Measurements from ENCODE around the gene GAPVD1. TPM values are rescaled to one million over a fixed set of nuclear protein-coding genes. Genes with fewer than 3 reads are reported as not detected.
A peak's percentile ranks its signal among the peaks of the same experiment; 100 is the strongest.

The GAPVD1 gene
- total RNA-seq, 1 donor: 88.9 TPM

- no peak overlapping the region for H3K4me3 ChIP-seq (ENCODE audit: low read depth, low read length)
- TF ChIP-seq CTCF (IDR thresholded peaks at IDR 0.05; ENCODE audit: insufficient read depth, low read depth, low read length): no peak
- DNase-seq (ENCODE audit: low read depth): no peak
These were observed 111.0 kb downstream of the GAPVD1 start for GRCh38 chr9:125372441-125373226.

GRCh38 chr9:125374443-125375309 is 113.0 kb downstream of the GAPVD1 start:
- peak overlapping the region; percentile 48 for H3K4me3 ChIP-seq (ENCODE audit: low read depth, low read length)
- peak; percentile 82 for TF ChIP-seq CTCF (IDR thresholded peaks at IDR 0.05; ENCODE audit: insufficient read depth, low read depth, low read length)
- DNase-seq (ENCODE audit: low read depth): peak; percentile 71

GRCh38 chr9:125375820-125376219 is 114.2 kb downstream of the GAPVD1 start:
- no peak for TF ChIP-seq CTCF (IDR thresholded peaks at IDR 0.05; ENCODE audit: insufficient read depth, low read depth, low read length)
- H3K4me3 ChIP-seq (ENCODE audit: low read depth, low read length): no peak overlapping the region
- no peak for DNase-seq (ENCODE audit: low read depth)

GRCh38 chr9:125376261-125377226 is 114.9 kb downstream of the GAPVD1 start:
- no peak for DNase-seq (ENCODE audit: low read depth)
- no peak for TF ChIP-seq CTCF (IDR thresholded peaks at IDR 0.05; ENCODE audit: insufficient read depth, low read depth, low read length)

GRCh38 chr9:125377584-125378250 is 116.1 kb downstream of the GAPVD1 start:
- H3K4me3 ChIP-seq (ENCODE audit: low read depth, low read length): no peak overlapping the region
- TF ChIP-seq CTCF (IDR thresholded peaks at IDR 0.05; ENCODE audit: insufficient read depth, low read depth, low read length): no peak
- DNase-seq (ENCODE audit: low read depth): no peak

More at GRCh38 chr9:125376261-125377226, 114.9 kb downstream of the GAPVD1 start:
- no peak overlapping the region for H3K4me3 ChIP-seq (ENCODE audit: low read depth, low read length)

- H3K4me3 ChIP-seq (ENCODE audit: low read depth, low read length): no peak overlapping the region
- no peak for TF ChIP-seq CTCF (IDR thresholded peaks at IDR 0.05; ENCODE audit: insufficient read depth, low read depth, low read length)
- no peak for DNase-seq (ENCODE audit: low read depth)
These were observed 117.2 kb downstream of the GAPVD1 start for GRCh38 chr9:125378778-125379177.

All from fibroblast of villous mesenchyme (primary cell).